Measurements from ENCODE around the gene CFAP73. TPM values are rescaled to one million over a fixed set of nuclear protein-coding genes. Genes with fewer than 3 reads are reported as not detected.

Gene CFAP73
- total RNA-seq, 1 experiment from 2014 or later, result 0.10 TPM

DNA sequence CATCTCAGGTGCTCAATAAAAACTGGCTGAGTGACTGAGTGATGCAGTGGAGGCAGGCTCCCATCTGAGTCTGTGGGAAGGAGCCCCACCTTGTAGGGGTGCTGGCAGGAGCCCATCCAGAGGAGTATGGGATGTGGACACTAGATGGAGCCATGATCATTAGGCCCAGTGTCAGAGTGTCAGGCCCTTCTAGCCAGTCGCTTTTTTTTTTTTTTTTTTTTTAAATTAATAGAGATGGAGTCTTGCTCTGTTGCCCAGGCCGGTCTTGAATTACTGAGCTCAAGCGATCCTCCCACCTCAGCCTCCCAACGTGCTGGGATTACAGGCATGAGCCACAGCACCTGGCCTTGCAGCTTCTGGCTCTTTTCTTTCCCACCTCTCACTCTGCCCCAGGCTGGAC, 47.5 kb downstream of the CFAP73 start:
- CTCF ChIA-PET, result interaction anchor here (0.6 kb wide), 4 partner anchors 43 to 226 kb away, joined by 3 to 11 read pairs (median 6); no protein-coding TSS in a partner anchor
- H3K27me3 ChIP-seq (ENCODE audit: control insufficient read depth, insufficient read depth, low read length), result no peaks in the 10 kb centered on the region
- H3K27ac ChIP-seq (ENCODE audit: low read length), result peak overlapping the region; percentile 40
- POLR2A ChIA-PET, result interaction anchor here (0.5 to 0.7 kb wide), 4 partner anchors 15 to 65 kb away, joined by 4 to 20 read pairs (median 5); no protein-coding TSS in a partner anchor
- no peaks in the 10 kb centered on the region for H3K36me3 ChIP-seq (ENCODE audit: control insufficient read depth, insufficient read depth, low read length)
- DNase-seq (ENCODE audit: low read depth, low spot score) (peak; percentile 67), ATAC-seq (peak; percentile 81)
- no peak overlapping the region for H3K4me3 ChIP-seq (ENCODE audit: low read depth in 2 of 2, low read length in 2 of 2)
- intact Hi-C loops (cut with micrococcal nuclease; ENCODE audit: unreplicated experiment) (no loop called here), in situ Hi-C loops (cut with HindIII; ENCODE audit: low pct_unique_long_range_greater_than_20kb, low sequenced_read_pairs) (no loop called here)
- no TSS peak for BruUV-seq (replicated peaks)
- no peaks in the 10 kb centered on the region for H3K9me3 ChIP-seq (ENCODE audit: control insufficient read depth, insufficient read depth, low read depth, low read length)
- TF ChIP-seq CTCF (IDR thresholded peaks at IDR 0.05) (peak; percentile 91), REST (IDR thresholded peaks at IDR 0.05; ENCODE audit: insufficient read depth in 1 of 2, low read depth in 2 of 2, low read length in 1 of 2) (no peak), POLR2AphosphoS5 (IDR thresholded peaks at IDR 0.05; ENCODE audit: low read depth, low read length) (0 out of 2 replicates have a peak, but pooled peaks have one; percentile 54), SIN3A (IDR thresholded peaks at IDR 0.05; ENCODE audit: borderline replicate concordance, insufficient read depth, low read depth, low read length) (no peak), TCF7L2 (IDR thresholded peaks at IDR 0.05; ENCODE audit: low read depth, low read length) (no peak)
- H3K4me1 ChIP-seq (ENCODE audit: control insufficient read depth, insufficient read depth, low read length), result peaks cover 36% of the 10 kb centered on the region

GRCh38 chr12:113197518-113198077, 48.1 kb downstream of the CFAP73 start:
- in situ Hi-C loops (cut with HindIII; ENCODE audit: low pct_unique_long_range_greater_than_20kb, low sequenced_read_pairs), result no loop called here
- CTCF ChIA-PET, result interaction anchor here (0.6 kb wide), 4 partner anchors 42 to 225 kb away, joined by 3 to 11 read pairs (median 6); no protein-coding TSS in a partner anchor
- Histone ChIP-seq H3K4me3 (ENCODE audit: low read depth in 2 of 2, low read length in 2 of 2) (no peak overlapping the region), H3K36me3 (ENCODE audit: control insufficient read depth, insufficient read depth, low read length) (no peaks in the 10 kb centered on the region), H3K4me1 (ENCODE audit: control insufficient read depth, insufficient read depth, low read length) (peaks cover 30% of the 10 kb centered on the region), H3K27ac (ENCODE audit: low read length) (no peak overlapping the region; the same call in 1 of the 2 replicates), H3K9me3 (ENCODE audit: control insufficient read depth, insufficient read depth, low read depth, low read length) (no peaks in the 10 kb centered on the region), H3K27me3 (ENCODE audit: control insufficient read depth, insufficient read depth, low read length) (no peaks in the 10 kb centered on the region)
- BruUV-seq (replicated peaks), result no TSS peak
- no peak for TF ChIP-seq CTCF (IDR thresholded peaks at IDR 0.05)
- no peak for TF ChIP-seq REST (IDR thresholded peaks at IDR 0.05; ENCODE audit: insufficient read depth in 1 of 2, low read depth in 2 of 2, low read length in 1 of 2)
- no peak for TF ChIP-seq POLR2AphosphoS5 (IDR thresholded peaks at IDR 0.05; ENCODE audit: low read depth, low read length)
- no peak for TF ChIP-seq SIN3A (IDR thresholded peaks at IDR 0.05; ENCODE audit: borderline replicate concordance, insufficient read depth, low read depth, low read length)
- no peak for TF ChIP-seq TCF7L2 (IDR thresholded peaks at IDR 0.05; ENCODE audit: low read depth, low read length)
- intact Hi-C loops (cut with micrococcal nuclease; ENCODE audit: unreplicated experiment), result no loop called here
- DNase-seq (ENCODE audit: low read depth, low spot score) (no peak), ATAC-seq (no peak)
- POLR2A ChIA-PET, result interaction anchor here (0.5 to 0.7 kb wide), 4 partner anchors 14 to 74 kb away, joined by 3 to 6 read pairs (median 4); no protein-coding TSS in a partner anchor
